Activated gamma-delta T cell (primary cell): ENCODE results near the gene MRPL47.

Experiments used
- DNase-seq: peaks from one replicate; lab custom pipeline; 2025; lab: John Stamatoyannopoulos, UW

MRPL47 gene

GRCh38 chr3:179591313-179591712 lies 13.1 kb downstream of the MRPL47 start:
- DNase-seq, result no peak

DNA sequence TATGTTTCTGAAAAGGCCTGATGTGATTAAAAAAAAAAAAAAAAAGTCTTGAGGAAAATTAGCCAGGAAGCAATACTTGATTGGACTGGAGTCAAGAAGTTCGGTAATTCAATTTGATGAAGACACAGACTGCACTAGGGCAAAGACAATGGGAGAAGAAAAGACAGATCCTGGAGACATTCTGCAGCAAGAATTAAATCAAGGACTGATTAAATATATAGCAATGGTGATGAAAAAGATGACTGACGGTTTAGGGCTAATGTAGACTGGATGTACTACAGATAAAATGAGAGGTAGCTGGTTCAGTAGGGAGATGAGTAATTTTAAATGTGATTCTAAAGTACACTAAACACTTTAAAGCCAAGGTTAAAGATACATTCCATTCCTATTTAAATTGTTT lies 13.8 kb downstream of the MRPL47 start:
- no peak for DNase-seq

DNA sequence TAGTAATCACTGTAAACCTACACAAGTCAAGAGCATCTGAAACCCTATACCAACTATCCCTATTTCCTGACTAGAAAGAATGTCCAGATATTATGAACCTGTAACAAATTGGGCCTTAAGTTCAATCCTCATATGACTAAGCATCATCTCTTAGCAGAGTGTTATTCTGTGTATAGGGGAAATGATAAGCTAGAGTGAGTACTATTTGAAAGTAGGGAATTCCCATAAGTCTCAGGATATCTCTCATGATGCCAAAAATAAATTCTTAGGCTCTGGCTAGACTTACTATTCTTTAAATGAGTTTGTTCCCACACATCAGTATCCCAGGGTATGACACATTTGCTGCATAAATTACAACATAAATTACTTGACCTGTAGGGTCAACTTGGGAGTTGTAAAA lies 15.3 kb downstream of the MRPL47 start:
- DNase-seq, result no peak

DNA sequence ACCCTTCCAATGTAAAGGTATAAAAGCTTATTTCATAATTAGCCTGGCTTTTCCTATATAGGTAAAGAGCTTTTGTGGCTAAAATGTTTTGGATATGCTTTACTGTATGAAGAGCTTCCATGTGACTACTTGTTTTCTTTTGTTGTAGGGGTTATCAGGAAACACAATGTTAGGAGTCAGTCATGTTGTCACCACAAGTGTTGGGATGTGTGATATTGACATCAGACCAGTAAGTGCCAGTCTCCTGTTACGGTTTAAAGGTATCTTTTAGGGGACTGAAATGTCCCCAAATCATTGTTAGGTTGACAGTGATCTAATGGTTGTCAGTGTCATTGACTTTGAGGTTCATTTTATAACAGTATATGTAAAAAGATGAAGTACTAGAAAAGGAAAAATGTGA lies 23.4 kb downstream of the MRPL47 start:
- no peak for DNase-seq

GRCh38 chr3:179565496-179565895 lies 38.9 kb downstream of the MRPL47 start:
- DNase-seq, result no peak

- DNase-seq, result peak; percentile 35
These were observed 41.1 kb downstream of the MRPL47 start for GRCh38 chr3:179563271-179563783.

- peak; percentile 87 for DNase-seq
These were observed 41.7 kb downstream of the MRPL47 start, which contains the start of gene ACTL6A for GRCh38 chr3:179562591-179563270. Gene ACTL6A, plus strand, starts transcription at chr3:179562926. Its CDS starts 167 bp downstream, at chr3:179563093.

DNA sequence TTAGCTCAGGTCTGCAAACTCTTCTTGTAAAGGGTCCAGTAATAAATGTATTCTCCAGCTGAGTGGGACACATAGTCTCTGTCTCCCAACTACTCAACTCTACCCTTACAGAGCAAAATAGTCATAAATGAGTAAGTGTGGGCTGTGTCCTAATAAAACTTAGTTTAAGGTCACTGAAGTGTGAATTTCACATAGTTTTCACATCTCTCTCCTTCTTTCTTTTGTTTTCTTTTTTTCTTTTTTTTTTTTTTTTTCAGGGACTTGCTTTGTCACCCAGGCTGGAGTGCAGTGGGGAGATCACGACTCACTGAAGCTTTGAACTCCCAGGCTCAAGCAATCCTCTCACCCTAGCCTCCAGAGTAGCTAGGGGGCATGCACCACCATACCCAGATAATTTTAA lies 43.6 kb downstream of the MRPL47 start:
- DNase-seq, result no peak

DNA sequence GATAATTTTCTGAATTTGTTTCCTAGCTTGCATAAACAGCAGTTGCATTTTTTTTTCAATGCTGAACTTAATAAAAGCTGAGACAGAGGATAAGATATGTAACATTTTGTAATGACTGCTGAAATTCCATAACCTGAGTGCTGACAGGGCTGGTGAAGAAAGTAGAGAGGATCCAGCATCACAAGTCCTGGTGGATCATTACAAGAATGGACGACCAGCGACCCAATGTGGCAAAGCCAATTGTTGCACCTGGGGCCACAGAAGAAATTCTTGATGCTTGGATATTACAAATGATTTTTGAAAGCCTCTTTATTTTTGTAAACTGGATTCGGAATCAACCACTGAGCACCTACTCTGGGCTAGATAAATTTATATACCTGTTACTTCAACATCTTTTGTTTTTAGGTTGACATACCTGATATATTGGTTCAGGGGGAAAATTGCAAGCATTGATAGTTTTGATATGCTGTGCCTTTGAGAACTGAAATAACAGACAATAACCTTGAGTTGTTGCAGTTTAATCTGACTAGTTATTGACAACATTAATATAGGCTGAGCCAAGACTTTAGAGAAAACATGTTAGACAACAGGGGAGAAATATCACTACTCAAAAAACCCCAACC lies 45.6 kb downstream of the MRPL47 start:
- no peak for DNase-seq

GRCh38 chr3:179551349-179552105 lies 52.9 kb downstream of the MRPL47 start:
- no peak for DNase-seq

DNA sequence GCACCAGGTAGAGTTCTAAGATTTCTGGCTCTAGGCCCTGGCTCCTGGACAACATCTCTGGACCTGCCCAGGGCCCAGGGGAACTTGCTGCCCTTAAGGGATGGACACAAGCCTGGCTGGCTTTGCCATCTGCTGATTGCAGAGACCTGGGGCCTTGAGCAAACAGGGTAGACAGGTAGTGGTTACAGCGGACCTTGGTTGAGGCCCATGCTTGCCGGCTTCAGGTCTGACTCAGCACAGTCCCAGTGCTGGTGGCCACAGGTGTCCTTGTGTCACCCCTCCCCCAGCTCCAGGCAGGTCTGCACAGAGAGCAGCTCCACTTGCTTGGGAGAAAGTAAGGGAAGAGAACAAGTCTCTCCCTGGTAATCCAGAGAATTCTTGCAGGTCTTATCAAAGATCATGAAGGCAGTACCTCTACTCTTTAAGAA lies 57.6 kb downstream of the MRPL47 start:
- DNase-seq, result no peak

DNA sequence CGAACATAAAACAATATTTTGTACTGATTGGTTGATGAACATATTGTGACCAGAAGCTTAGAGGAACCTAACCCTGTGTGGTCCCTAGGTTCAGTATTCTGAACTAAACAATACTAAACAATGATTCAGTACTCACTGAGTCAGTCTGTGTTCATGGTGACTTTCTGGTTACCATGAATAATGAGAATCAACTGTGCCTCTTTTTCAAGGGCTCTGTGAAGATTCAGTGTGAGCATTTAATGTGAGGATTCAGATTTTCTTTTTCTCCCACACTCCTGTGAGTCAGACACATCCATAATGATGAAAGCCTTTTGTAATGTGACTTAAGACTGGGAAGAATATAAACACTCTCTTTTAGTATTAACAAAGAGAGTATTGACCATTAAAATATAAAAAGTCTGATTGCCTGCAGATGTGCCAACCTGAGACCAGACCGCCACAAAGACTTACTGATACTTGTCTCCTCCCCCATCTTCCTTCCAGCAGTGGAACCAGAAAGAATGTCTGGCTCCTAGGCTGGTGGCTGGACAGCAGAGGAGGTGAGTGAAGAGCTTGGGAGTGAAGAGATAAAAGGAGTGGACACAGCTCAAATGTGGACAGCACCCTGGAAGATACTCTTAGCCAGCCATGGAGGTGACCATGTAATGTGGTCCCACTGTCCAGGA lies 59.3 kb downstream of the MRPL47 start:
- no peak for DNase-seq

DNA sequence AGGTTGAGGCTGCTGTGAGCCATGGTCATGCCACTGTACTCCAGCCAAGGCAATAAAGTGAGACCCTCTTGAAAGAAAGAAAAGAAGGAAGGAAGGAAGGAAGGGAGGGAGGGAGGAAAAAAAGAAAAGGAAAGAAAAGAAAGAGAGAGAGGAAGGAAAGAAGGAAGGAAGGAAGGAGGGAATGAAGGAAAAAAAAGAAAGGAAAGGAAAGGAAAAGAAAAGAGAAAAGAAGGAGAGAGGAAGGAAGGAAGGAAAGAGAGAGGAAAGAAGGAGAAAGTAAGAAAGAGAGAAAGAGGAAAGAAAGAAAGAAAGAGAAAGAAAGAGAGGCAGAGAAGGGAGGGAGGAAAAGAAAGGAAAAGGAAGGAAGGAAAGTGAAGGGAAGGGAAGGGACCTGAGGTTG lies 62.1 kb downstream of the MRPL47 start:
- DNase-seq, result no peak

DNA sequence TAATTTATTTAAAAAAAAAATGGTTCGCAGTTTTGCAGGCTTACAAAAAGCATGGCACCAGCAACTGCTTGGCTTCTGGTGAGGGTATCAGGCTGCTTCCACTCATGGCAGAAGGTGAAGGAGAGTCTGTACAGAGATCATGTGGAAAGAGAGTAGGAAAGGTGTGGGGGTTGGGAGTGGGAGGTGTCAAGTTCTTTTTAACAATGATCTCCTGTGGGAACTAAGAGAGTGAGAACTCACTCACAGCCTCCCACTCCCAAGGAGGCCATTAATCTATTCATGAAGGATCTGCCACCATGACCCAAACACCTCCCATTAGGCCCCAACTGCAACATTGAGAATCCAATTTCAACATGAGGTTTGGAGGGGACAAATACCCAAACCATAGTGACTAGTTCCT lies 62.8 kb downstream of the MRPL47 start:
- no peak for DNase-seq

- DNase-seq, result no peak
These were observed 63.3 kb downstream of the MRPL47 start for GRCh38 chr3:179541094-179541493.
